ENCODE data around the gene SLC12A7.

- TF ChIP-seq CTCF (optimal IDR thresholded peaks at IDR 0.05 in 1 of 3, IDR thresholded peaks at IDR 0.05 in 1 of 3, conservative IDR thresholded peaks at IDR 0.05 in 1 of 3; ENCODE audit: extremely low read depth in 1 of 3, insufficient read depth in 2 of 3, low read length in 3 of 3) (no peak), EZH2 (IDR thresholded peaks at IDR 0.05; ENCODE audit: low read length) (no peak)
These were observed 75.2 kb downstream of the SLC12A7 start for GRCh38 chr5:1036504-1037122.

Measured in keratinocyte (primary cell).